Measurements from ENCODE around the gene MARK4.

GRCh38 chr19:45216667-45217066 lies 34.4 kb upstream of the MARK4 start:
- TF ChIP-seq TAF1 (IDR thresholded peaks at IDR 0.05; ENCODE audit: low read depth) (no peak), EGR1 (IDR thresholded peaks at IDR 0.05) (no peak), TCF12 (IDR thresholded peaks at IDR 0.05; ENCODE audit: low read depth) (no peak), MAX (IDR thresholded peaks at IDR 0.05) (no peak), CEBPB (IDR thresholded peaks at IDR 0.05) (no peak)
- TF ChIP-seq, protein P1, sequence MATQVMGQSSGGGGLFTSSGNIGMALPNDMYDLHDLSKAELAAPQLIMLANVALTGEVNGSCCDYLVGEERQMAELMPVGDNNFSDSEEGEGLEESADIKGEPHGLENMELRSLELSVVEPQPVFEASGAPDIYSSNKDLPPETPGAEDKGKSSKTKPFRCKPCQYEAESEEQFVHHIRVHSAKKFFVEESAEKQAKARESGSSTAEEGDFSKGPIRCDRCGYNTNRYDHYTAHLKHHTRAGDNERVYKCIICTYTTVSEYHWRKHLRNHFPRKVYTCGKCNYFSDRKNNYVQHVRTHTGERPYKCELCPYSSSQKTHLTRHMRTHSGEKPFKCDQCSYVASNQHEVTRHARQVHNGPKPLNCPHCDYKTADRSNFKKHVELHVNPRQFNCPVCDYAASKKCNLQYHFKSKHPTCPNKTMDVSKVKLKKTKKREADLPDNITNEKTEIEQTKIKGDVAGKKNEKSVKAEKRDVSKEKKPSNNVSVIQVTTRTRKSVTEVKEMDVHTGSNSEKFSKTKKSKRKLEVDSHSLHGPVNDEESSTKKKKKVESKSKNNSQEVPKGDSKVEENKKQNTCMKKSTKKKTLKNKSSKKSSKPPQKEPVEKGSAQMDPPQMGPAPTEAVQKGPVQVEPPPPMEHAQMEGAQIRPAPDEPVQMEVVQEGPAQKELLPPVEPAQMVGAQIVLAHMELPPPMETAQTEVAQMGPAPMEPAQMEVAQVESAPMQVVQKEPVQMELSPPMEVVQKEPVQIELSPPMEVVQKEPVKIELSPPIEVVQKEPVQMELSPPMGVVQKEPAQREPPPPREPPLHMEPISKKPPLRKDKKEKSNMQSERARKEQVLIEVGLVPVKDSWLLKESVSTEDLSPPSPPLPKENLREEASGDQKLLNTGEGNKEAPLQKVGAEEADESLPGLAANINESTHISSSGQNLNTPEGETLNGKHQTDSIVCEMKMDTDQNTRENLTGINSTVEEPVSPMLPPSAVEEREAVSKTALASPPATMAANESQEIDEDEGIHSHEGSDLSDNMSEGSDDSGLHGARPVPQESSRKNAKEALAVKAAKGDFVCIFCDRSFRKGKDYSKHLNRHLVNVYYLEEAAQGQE (IDR thresholded peaks at IDR 0.05; ENCODE audit: low read depth), result no peak
